SK-N-SH treated with all-trans-retinoic acid at 6 μM for 48 hours (cell line): ENCODE results near the gene DTNB.

Experiments used
- ATAC-seq: fragments of 200-7000 bp; cut with Tn5 transposase; 3 replicates; pipeline ENCODE4 v1.9.1; 2020; ENCODE audit warnings: mild to moderate bottlenecking, moderate library complexity
- ARNTL ChIP-seq: fragments of 450-650 bp; formaldehyde crosslinking; IDR thresholded peaks from 2 replicates; pipeline ENCODE4 v1.5.0; 2020; ENCODE audit warnings: low read depth, mild to moderate bottlenecking, moderate library complexity, borderline replicate concordance
- BACH2 ChIP-seq: fragments of 250-450 bp; sonication (Bioruptor Pico); IDR thresholded peaks from 2 replicates; pipeline ENCODE4 v1.9.0; 2021; ENCODE audit warnings: mild to moderate bottlenecking, borderline replicate concordance
- CREB5 ChIP-seq: fragments of 250-450 bp; sonication (Bioruptor Pico); IDR thresholded peaks from 2 replicates; pipeline ENCODE4 v1.5.1; 2020; ENCODE audit warnings: low read depth, mild to moderate bottlenecking, moderate library complexity
- CSDC2 ChIP-seq: fragments of 250-450 bp; sonication (Bioruptor Pico); IDR thresholded peaks from 2 replicates; pipeline ENCODE4 v1.5.0; 2020; ENCODE audit warnings: mild to moderate bottlenecking, moderate library complexity
- ESRRG ChIP-seq: fragments of 250-450 bp; sonication (Bioruptor Pico); IDR thresholded peaks from 2 replicates; pipeline ENCODE4 v1.6.1; 2021; ENCODE audit warnings: mild to moderate bottlenecking
- ISL1 ChIP-seq: fragments of 250-450 bp; sonication (Bioruptor Pico); IDR thresholded peaks from 2 replicates; pipeline ENCODE4 v2.1.2; 2022; ENCODE audit warnings: mild to moderate bottlenecking, moderate library complexity
- OSR1 ChIP-seq: fragments of 250-450 bp; sonication (Bioruptor Pico); IDR thresholded peaks from 2 replicates; pipeline ENCODE4 v1.8.0; 2022; ENCODE audit warnings: moderate library complexity, mild to moderate bottlenecking, inconsistent platforms
- PPARA ChIP-seq: fragments of 250-450 bp; sonication (Bioruptor Pico); IDR thresholded peaks from 2 replicates; pipeline ENCODE4 v1.5.0; 2020; ENCODE audit warnings: mild to moderate bottlenecking, borderline replicate concordance
- RARB ChIP-seq: fragments of 250-450 bp; sonication (Bioruptor Pico); IDR thresholded peaks from 2 replicates; pipeline ENCODE4 v1.8.0; 2021; ENCODE audit warnings: mild to moderate bottlenecking, moderate library complexity
- SNAI2 ChIP-seq: fragments of 250-450 bp; sonication (Bioruptor Pico); IDR thresholded peaks from 2 replicates; pipeline ENCODE4 v1.5.0; 2020; ENCODE audit warnings: mild to moderate bottlenecking, moderate library complexity
- TCF4 ChIP-seq: fragments of 250-450 bp; sonication (Bioruptor Pico); IDR thresholded peaks from 2 replicates; pipeline ENCODE4 v1.8.0; 2021; ENCODE audit warnings: mild to moderate bottlenecking, moderate library complexity, borderline replicate concordance
- TOX ChIP-seq: fragments of 250-450 bp; sonication (Bioruptor Pico); IDR thresholded peaks from 2 replicates; pipeline ENCODE4 v1.8.0; 2021; ENCODE audit warnings: mild to moderate bottlenecking, moderate library complexity, borderline replicate concordance
- ZFP3 ChIP-seq: fragments of 250-450 bp; sonication (Bioruptor Pico); IDR thresholded peaks from 2 replicates; pipeline ENCODE4 v1.5.0; 2020; ENCODE audit warnings: mild to moderate bottlenecking, moderate library complexity
- ZFP30 ChIP-seq: fragments of 450-650 bp; formaldehyde crosslinking; IDR thresholded peaks from 2 replicates; pipeline ENCODE4 v1.5.0; 2022; ENCODE audit warnings: mild to moderate bottlenecking, moderate library complexity
- ZNF70 ChIP-seq: fragments of 450-650 bp; formaldehyde crosslinking; IDR thresholded peaks from 2 replicates; pipeline ENCODE4 v1.5.0; 2020; ENCODE audit warnings: mild to moderate bottlenecking, moderate library complexity
- TF ChIP-seq, protein P1 (sequence below): fragments of 250-450 bp; sonication (Bioruptor Pico); IDR thresholded peaks from 2 replicates; pipeline ENCODE4 v1.5.1; 2021; ENCODE audit warnings: mild to moderate bottlenecking, moderate library complexity
- TF ChIP-seq, protein P2 (sequence below): fragments of 250-450 bp; sonication (Bioruptor Pico); IDR thresholded peaks from 2 replicates; pipeline ENCODE4 v1.8.0; 2020; ENCODE audit warnings: mild to moderate bottlenecking, moderate library complexity, borderline replicate concordance
- TF ChIP-seq, protein P3 (sequence below): fragments of 250-450 bp; sonication (Bioruptor Pico); IDR thresholded peaks from 2 replicates; pipeline ENCODE4 v1.8.0; 2021; ENCODE audit warnings: low read depth, mild to moderate bottlenecking, moderate library complexity, borderline replicate concordance

DTNB gene

DNA sequence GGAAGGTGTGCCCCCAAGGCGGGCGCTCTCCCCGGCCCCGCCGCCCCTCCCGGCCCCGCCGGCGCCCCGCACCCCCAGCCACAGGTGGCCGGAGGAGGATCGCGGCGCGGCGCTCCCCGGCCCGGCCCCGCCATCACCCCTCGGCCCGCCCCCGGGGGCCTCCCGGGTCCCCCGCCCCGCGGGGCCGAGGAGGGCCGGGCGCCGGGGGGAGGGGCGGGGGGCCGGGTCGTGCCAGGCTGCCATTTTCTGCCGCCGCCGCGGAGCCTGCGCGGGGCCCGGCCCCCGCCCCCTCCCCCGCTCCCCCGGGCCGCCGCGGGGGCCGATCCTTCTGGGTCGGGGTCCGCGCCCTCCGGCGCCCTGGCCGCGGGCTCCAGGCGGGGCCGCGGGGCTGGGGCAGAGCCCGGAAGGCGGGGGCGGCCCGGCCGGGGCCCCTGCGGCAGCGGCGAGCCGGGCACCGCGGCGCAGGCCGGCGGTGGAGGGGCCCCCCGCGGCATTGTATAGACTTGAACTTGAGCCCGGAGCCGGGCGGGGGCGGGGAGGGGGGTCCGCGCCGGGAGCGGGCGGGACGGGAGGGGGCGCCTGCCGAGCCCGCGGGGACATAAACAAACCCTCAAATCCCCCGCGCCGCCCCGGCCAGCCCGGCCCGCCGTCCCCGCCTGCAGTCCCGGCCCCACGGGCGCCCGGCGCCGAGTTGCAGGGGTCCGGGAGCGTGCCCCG lies 332.2 kb downstream of the DTNB start (continued):
- TF ChIP-seq, protein P1, sequence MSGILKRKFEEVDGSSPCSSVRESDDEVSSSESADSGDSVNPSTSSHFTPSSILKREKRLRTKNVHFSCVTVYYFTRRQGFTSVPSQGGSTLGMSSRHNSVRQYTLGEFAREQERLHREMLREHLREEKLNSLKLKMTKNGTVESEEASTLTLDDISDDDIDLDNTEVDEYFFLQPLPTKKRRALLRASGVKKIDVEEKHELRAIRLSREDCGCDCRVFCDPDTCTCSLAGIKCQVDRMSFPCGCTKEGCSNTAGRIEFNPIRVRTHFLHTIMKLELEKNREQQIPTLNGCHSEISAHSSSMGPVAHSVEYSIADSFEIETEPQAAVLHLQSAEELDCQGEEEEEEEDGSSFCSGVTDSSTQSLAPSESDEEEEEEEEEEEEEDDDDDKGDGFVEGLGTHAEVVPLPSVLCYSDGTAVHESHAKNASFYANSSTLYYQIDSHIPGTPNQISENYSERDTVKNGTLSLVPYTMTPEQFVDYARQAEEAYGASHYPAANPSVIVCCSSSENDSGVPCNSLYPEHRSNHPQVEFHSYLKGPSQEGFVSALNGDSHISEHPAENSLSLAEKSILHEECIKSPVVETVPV (CRISPR knock-in tag) = no peak
- TF ChIP-seq, all 23 proteins: peak for 0

- TF ChIP-seq ISL1 (CRISPR knock-in tag) = no peak
- TF ChIP-seq ZNF70 = no peak
- TF ChIP-seq, protein P2, sequence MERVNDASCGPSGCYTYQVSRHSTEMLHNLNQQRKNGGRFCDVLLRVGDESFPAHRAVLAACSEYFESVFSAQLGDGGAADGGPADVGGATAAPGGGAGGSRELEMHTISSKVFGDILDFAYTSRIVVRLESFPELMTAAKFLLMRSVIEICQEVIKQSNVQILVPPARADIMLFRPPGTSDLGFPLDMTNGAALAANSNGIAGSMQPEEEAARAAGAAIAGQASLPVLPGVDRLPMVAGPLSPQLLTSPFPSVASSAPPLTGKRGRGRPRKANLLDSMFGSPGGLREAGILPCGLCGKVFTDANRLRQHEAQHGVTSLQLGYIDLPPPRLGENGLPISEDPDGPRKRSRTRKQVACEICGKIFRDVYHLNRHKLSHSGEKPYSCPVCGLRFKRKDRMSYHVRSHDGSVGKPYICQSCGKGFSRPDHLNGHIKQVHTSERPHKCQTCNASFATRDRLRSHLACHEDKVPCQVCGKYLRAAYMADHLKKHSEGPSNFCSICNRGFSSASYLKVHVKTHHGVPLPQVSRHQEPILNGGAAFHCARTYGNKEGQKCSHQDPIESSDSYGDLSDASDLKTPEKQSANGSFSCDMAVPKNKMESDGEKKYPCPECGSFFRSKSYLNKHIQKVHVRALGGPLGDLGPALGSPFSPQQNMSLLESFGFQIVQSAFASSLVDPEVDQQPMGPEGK = no peak
- TF ChIP-seq BACH2 (CRISPR knock-in tag) = no peak
- TF ChIP-seq ESRRG (CRISPR knock-in tag) = no peak
- no peak for TF ChIP-seq SNAI2 (CRISPR knock-in tag)
- no peak for TF ChIP-seq ZFP3 (CRISPR knock-in tag)
- TF ChIP-seq CSDC2 (CRISPR knock-in tag) = no peak
- TF ChIP-seq RARB (CRISPR knock-in tag) = no peak
- no peak for TF ChIP-seq PPARA (CRISPR knock-in tag)
- TF ChIP-seq, protein P1 (CRISPR knock-in tag) = no peak
- no peak for TF ChIP-seq ZFP30 (CRISPR knock-in tag)
Observed at GRCh38 chr2:25340181-25340921, 333.0 kb downstream of the DTNB start.

DNA sequence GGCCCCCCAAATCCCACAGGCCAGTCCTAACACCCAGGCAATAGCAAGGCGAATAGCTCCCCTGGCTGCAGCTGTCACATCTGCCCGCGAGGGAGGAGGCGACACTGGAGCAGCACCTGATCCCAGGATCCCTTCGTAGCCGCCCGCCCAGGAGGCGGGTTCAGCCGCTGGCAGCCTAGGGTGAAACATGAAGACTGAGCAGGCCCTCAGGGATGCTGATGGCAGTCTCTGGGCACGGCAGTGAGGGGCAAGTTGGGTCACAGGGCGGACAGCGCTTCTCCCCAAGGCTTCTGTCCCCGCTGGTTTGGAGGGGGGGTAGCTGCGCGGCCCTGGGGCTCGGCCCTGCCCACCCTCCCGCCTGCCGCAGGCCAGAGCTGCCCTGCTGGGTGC lies 333.6 kb downstream of the DTNB start:
- TF ChIP-seq SNAI2 (CRISPR knock-in tag) = no peak
- no peak for TF ChIP-seq ZFP30 (CRISPR knock-in tag)
- no peak for TF ChIP-seq CREB5 (CRISPR knock-in tag)
- TF ChIP-seq, protein P1 (CRISPR knock-in tag) = no peak
- no peak for TF ChIP-seq TOX (CRISPR knock-in tag)
- no peak for TF ChIP-seq ARNTL (CRISPR knock-in tag)
- TF ChIP-seq BACH2 (CRISPR knock-in tag) = no peak
- no peak for TF ChIP-seq ISL1 (CRISPR knock-in tag)
- no peak for TF ChIP-seq OSR1 (CRISPR knock-in tag)
- TF ChIP-seq ZFP3 (CRISPR knock-in tag) = no peak
- no peak for ATAC-seq

More at GRCh38 chr2:25340181-25340921, 333.0 kb downstream of the DTNB start:
- ATAC-seq = no peak; the same call in 2 of the 3 replicates

GRCh38 chr2:25339211-25339674 lies 334.1 kb downstream of the DTNB start:
- TF ChIP-seq ZFP3 (CRISPR knock-in tag) = no peak
- no peak for ATAC-seq

GRCh38 chr2:25338401-25338800 lies 335.0 kb downstream of the DTNB start:
- ATAC-seq = no peak
- no peak for TF ChIP-seq TCF4 (CRISPR knock-in tag)
- TF ChIP-seq, protein P1 (CRISPR knock-in tag) = no peak
- TF ChIP-seq OSR1 (CRISPR knock-in tag) = no peak
- no peak for TF ChIP-seq ESRRG (CRISPR knock-in tag)
- TF ChIP-seq, protein P3, sequence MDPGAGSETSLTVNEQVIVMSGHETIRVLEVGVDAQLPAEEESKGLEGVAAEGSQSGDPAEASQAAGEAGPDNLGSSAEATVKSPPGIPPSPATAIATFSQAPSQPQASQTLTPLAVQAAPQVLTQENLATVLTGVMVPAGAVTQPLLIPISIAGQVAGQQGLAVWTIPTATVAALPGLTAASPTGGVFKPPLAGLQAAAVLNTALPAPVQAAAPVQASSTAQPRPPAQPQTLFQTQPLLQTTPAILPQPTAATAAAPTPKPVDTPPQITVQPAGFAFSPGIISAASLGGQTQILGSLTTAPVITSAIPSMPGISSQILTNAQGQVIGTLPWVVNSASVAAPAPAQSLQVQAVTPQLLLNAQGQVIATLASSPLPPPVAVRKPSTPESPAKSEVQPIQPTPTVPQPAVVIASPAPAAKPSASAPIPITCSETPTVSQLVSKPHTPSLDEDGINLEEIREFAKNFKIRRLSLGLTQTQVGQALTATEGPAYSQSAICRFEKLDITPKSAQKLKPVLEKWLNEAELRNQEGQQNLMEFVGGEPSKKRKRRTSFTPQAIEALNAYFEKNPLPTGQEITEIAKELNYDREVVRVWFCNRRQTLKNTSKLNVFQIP (CRISPR knock-in tag) = no peak
- TF ChIP-seq ZFP30 (CRISPR knock-in tag) = no peak
- TF ChIP-seq ZNF70 = no peak
- TF ChIP-seq ISL1 (CRISPR knock-in tag) = no peak
- TF ChIP-seq, protein P2 = no peak
